GM23338 (cell line): ENCODE measurements around the gene ATXN7L1. TPM values are rescaled to one million over a fixed set of nuclear protein-coding genes. Genes with fewer than 3 reads are reported as not detected.
A peak's percentile ranks its signal among the peaks of the same experiment; 100 is the strongest.

Experiments
- ATAC-seq: fragments of 200-7000 bp; cut with Tn5 transposase; 3 replicates; pipeline ENCODE4 v1.9.1; 2020
- DNase-seq: peaks from one replicate; pipeline ENCODE4 v3.0.0-alpha.2; 2015; ENCODE audit warnings: low spot score
- H2AFZ ChIP-seq: fragments of 200-600 bp; sonication (generic); 2 replicates; pipeline ENCODE4 v1.8.0; 2016; ENCODE audit warnings: antibody characterized with exemption, mild to moderate bottlenecking, moderate library complexity
- H3F3A ChIP-seq: fragments of 200-600 bp; sonication (generic); replicated peaks from 2 replicates; pipeline ENCODE4 v1.8.0; 2017; ENCODE audit warnings: antibody characterized with exemption, mixed run types, low read depth
- H3K27ac ChIP-seq: fragments of 200-600 bp; sonication (generic); 2 replicates; pipeline ENCODE4 v1.6.1; 2016; ENCODE audit warnings: low read depth
- H3K27me3 ChIP-seq: fragments of 200-600 bp; sonication (generic); 2 replicates; pipeline ENCODE4 v1.8.0; 2016; ENCODE audit warnings: mild to moderate bottlenecking, mixed run types, moderate library complexity; ENCODE audit not compliant: insufficient read depth
- H3K36me3 ChIP-seq: fragments of 200-600 bp; sonication (generic); 2 replicates; pipeline ENCODE4 v1.8.0; 2016; ENCODE audit warnings: mild to moderate bottlenecking; ENCODE audit not compliant: insufficient read depth
- H3K4me1 ChIP-seq: fragments of 200-600 bp; sonication (generic); 2 replicates; pipeline ENCODE4 v1.8.0; 2016; ENCODE audit warnings: mild to moderate bottlenecking, moderate library complexity; ENCODE audit not compliant: insufficient read depth
- H3K4me2 ChIP-seq: fragments of 200-600 bp; sonication (generic); 2 replicates; pipeline ENCODE4 v1.7.1; 2017; ENCODE audit warnings: mixed run types
- H3K4me3 ChIP-seq: fragments of 200-600 bp; sonication (generic); 2 replicates; pipeline ENCODE4 v1.6.1; 2016; ENCODE audit warnings: mixed run types
- H3K79me2 ChIP-seq: fragments of 200-600 bp; sonication (generic); replicated peaks from 2 replicates; pipeline ENCODE4 v1.8.0; 2017; ENCODE audit warnings: mild to moderate bottlenecking; ENCODE audit not compliant: insufficient read depth
- H3K9me2 ChIP-seq: fragments of 200-600 bp; sonication (generic); 2 replicates; pipeline ENCODE4 v1.8.0; 2017; ENCODE audit not compliant: insufficient read depth
- H4K20me1 ChIP-seq: fragments of 200-600 bp; sonication (generic); replicated peaks from 2 replicates; pipeline ENCODE4 v1.8.0; 2017; ENCODE audit warnings: mild to moderate bottlenecking; ENCODE audit not compliant: insufficient read depth
- H3K27ac Mint-ChIP-seq: 2 replicates; pipeline ENCODE4 v1.8.0; 2020; ENCODE audit warnings: inconsistent platforms, mild to moderate bottlenecking, moderate library complexity, mixed read lengths
- H3K27me3 Mint-ChIP-seq: 3 replicates; pipeline ENCODE4 v1.8.0; 2022; ENCODE audit warnings: low read depth, mild to moderate bottlenecking, moderate library complexity, mixed read lengths, inconsistent platforms; ENCODE audit not compliant: insufficient read depth, poor library complexity
- H3K36me3 Mint-ChIP-seq: 3 replicates; pipeline ENCODE4 v1.8.0; 2021; ENCODE audit warnings: low read depth, mild to moderate bottlenecking, inconsistent platforms, moderate library complexity, mixed read lengths
- H3K4me1 Mint-ChIP-seq: 3 replicates; pipeline ENCODE4 v1.8.0; 2020; ENCODE audit warnings: mild to moderate bottlenecking, inconsistent platforms, mixed read lengths
- H3K4me3 Mint-ChIP-seq: 3 replicates; pipeline ENCODE4 v1.8.0; 2021; ENCODE audit warnings: moderate library complexity, mild to moderate bottlenecking, inconsistent platforms, mixed read lengths
- H3K9me3 Mint-ChIP-seq: 3 replicates; pipeline ENCODE4 v1.8.0; 2020; ENCODE audit warnings: moderate library complexity, mild to moderate bottlenecking, inconsistent platforms, mixed read lengths
- EZH2phosphoT487 ChIP-seq: fragments of 200-600 bp; sonication (generic); IDR thresholded peaks from one replicate; pipeline ENCODE4 v1.8.1; 2018; ENCODE audit warnings: antibody characterized with exemption; ENCODE audit not compliant: unreplicated experiment
- NANOG ChIP-seq: IDR thresholded peaks from 2 replicates; pipeline ENCODE4 v1.6.1; 2016; ENCODE audit warnings: antibody characterized with exemption, borderline replicate concordance
- ZNF114 ChIP-seq: fragments of 250-450 bp; sonication (Bioruptor Pico); IDR thresholded peaks from 2 replicates; pipeline ENCODE4 v1.5.0; 2020; ENCODE audit warnings: mild to moderate bottlenecking, moderate library complexity
- ZNF331 ChIP-seq: fragments of 250-450 bp; sonication (Bioruptor Pico); IDR thresholded peaks from 2 replicates; pipeline ENCODE4 v1.5.0; 2020; ENCODE audit warnings: low read depth, mild to moderate bottlenecking, moderate library complexity
- ZNF462 ChIP-seq: fragments of 250-450 bp; sonication (Bioruptor Pico); IDR thresholded peaks from 2 replicates; pipeline ENCODE4 v1.5.0; 2020; ENCODE audit warnings: mild to moderate bottlenecking, moderate library complexity
- polyA plus RNA-seq: library from polyadenylated mRNA; unstranded; fragments of >200 nt; fragmentation: Nextera tagmentation; extraction: Ambion mirVana; gene quantifications from 2 replicates; pipeline ENCODE4 v1.2.1, GENCODE V29; 2016
- total RNA-seq: library from RNA; depleted of rRNA; stranded (reverse); fragments of >200 nt; shearing (Covaris generic); gene quantifications from 2 replicates; pipeline ENCODE4 v1.2.3, GENCODE V29; 2014

ATXN7L1 gene
- total and polyA plus RNA-seq, 2 experiments from 2014 or later = 22.8 to 29.8 TPM

- no peak for TF ChIP-seq ZNF462 (CRISPR knock-in tag)
- no peak for TF ChIP-seq EZH2phosphoT487
- no peak for TF ChIP-seq ZNF331 (CRISPR knock-in tag)
Measured at GRCh38 chr7:105612806-105613205, 263.6 kb downstream of the ATXN7L1 start (continued).

GRCh38 chr7:105611856-105612775 lies 264.3 kb downstream of the ATXN7L1 start:
- Histone ChIP-seq H3K4me3 (no peak overlapping the region), H3K4me1 (peaks cover 9% of the 10 kb centered on the region; the same call in 1 of the 2 replicates), H4K20me1 (0 out of 2 replicates have a peak, but pooled peaks cover 13% of the 10 kb centered on the region), H3K27ac (peak overlapping the region; percentile 36; the same call in 1 of the 2 replicates), H3K9me2 (no peaks in the 10 kb centered on the region), H3F3A (peaks cover 5% of the 10 kb centered on the region; the same call in 1 of the 2 replicates), H3K4me2 (no peak overlapping the region), H3K36me3 (peaks cover 7% of the 10 kb centered on the region), H3K27me3 (no peaks in the 10 kb centered on the region), H3K79me2 (no peaks in the 10 kb centered on the region), H2AFZ (no peak overlapping the region)
- Mint-ChIP-seq H3K4me1 (peaks cover 47% of the 10 kb centered on the region), H3K36me3 (peaks cover 87% of the 10 kb centered on the region), H3K27me3 (peaks cover 14% of the 10 kb centered on the region), H3K4me3 (no peak overlapping the region; the same call in 2 of the 3 replicates), H3K27ac (peak overlapping the region; percentile 22), H3K9me3 (no peaks in the 10 kb centered on the region)
- ATAC-seq (no peak), DNase-seq (no peak)
- TF ChIP-seq NANOG (no peak), ZNF114 (CRISPR knock-in tag) (no peak)
